ENCODE data around the gene RPL5. TPM values are rescaled to one million over a fixed set of nuclear protein-coding genes. Genes with fewer than 3 reads are reported as not detected.

RPL5 gene
- total and polyA plus RNA-seq, 2 of the 8 experiments (the other 6 are each of a cell fraction or from before 2014, with no cell fraction given), result 1,506 to 2,034 TPM

DNA sequence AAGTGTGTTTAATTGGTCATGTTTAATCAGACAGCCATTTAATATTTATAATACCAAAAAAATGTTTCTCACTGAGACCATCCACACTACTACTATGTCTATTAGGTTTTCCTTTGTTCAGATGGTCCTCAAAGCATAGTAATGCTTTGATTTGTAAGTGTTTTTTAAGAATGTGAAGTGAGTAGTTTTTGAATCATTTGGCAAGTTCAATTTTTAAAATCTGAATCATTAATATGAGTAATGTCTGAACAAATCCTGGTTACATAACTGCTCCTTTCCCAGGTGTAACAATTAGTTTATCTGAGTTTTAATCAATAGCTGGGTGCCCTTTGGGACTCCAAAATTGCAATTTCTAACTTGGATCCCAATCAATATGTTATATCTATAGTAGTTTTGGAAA is 23.5 kb upstream of the RPL5 start:
- TF ChIP-seq EP300 (IDR thresholded peaks at IDR 0.05; ENCODE audit: borderline replicate concordance in 1 of 2, low read depth in 2 of 2, low read length in 2 of 2) (no peak), JUND (IDR thresholded peaks at IDR 0.05; ENCODE audit: low read length) (no peak), BCL11A (IDR thresholded peaks at IDR 0.05; ENCODE audit: low read depth in 2 of 2, low read length in 2 of 2) (no peak), EGR1 (IDR thresholded peaks at IDR 0.05; ENCODE audit: borderline replicate concordance, low read depth, low read length) (no peak), MAFK (IDR thresholded peaks at IDR 0.05; ENCODE audit: low read depth, low read length) (no peak), ZNF274 (IDR thresholded peaks at IDR 0.05; ENCODE audit: borderline replicate concordance, extremely low read depth, low read length) (no peak), SP2 (IDR thresholded peaks at IDR 0.05; ENCODE audit: low read length) (no peak), POU5F1 (IDR thresholded peaks at IDR 0.05; ENCODE audit: low read depth, low read length) (no peak), RBBP5 (IDR thresholded peaks at IDR 0.05; ENCODE audit: borderline replicate concordance, low read depth, low read length) (no peak), USF2 (IDR thresholded peaks at IDR 0.05; ENCODE audit: low read length) (no peak)
- ChIA-PET CTCF (ENCODE audit: partially characterized antibody) (interaction anchor here (1.6 kb wide), 1 partner anchor 24 kb away, joined by 6 read pairs; the partner anchor contains the start of gene RPL5), POLR2A (ENCODE audit: partially characterized antibody) (interaction anchor here (1.0 to 1.4 kb wide), 3 partner anchors 12 to 30 kb away, joined by 3 to 4 read pairs (median 4); partner anchors contain the start of gene RPL5)
- Histone ChIP-seq H4K20me1 (replicated peaks in 1 of 2; ENCODE audit: control insufficient read depth in 1 of 2, insufficient read depth in 2 of 2, low read length in 2 of 2) (no peaks in the 10 kb centered on the region), H2BK5ac (ENCODE audit: low read depth, low read length) (no peak overlapping the region), H3K4me1 (replicated peaks in 1 of 4; ENCODE audit: control insufficient read depth in 3 of 4, insufficient read depth in 4 of 4, low read length in 3 of 4) (no peaks in the 10 kb centered on the region), H4K5ac (ENCODE audit: insufficient read length, low read depth, low read length) (no peak overlapping the region), H4K8ac (ENCODE audit: extremely low read depth, insufficient read depth, low read length) (no peak overlapping the region), H3K14ac (ENCODE audit: insufficient read length) (no peak overlapping the region), H3K18ac (ENCODE audit: extremely low read depth, low read length) (no peak overlapping the region), H2BK15ac (ENCODE audit: low read length) (no peak overlapping the region), H3K23ac (ENCODE audit: insufficient read length) (no peak overlapping the region), H3K56ac (replicated peaks; ENCODE audit: insufficient read length, low read depth, low read length) (no peak overlapping the region), H3K36me3 (ENCODE audit: control insufficient read depth in 2 of 4, insufficient read depth in 4 of 4, low read length in 3 of 4) (no peaks in the 10 kb centered on the region), H3K4ac (replicated peaks; ENCODE audit: insufficient read length, low read depth, low read length) (no peak overlapping the region), H3K79me2 (ENCODE audit: control insufficient read depth in 1 of 2, insufficient read depth in 2 of 2, low read length in 2 of 2) (no peaks in the 10 kb centered on the region), H3K9ac (replicated peaks in 1 of 4; ENCODE audit: extremely low read depth in 1 of 4, low read depth in 3 of 4, low read length in 3 of 4) (no peak overlapping the region), H3K4me3 (ENCODE audit: extremely low read depth in 1 of 4, insufficient read depth in 2 of 4, low read depth in 3 of 4, low read length in 4 of 4) (no peak overlapping the region), H3K23me2 (ENCODE audit: low read depth, low read length) (no peaks in the 10 kb centered on the region), H3K27me3 (replicated peaks in 1 of 4; ENCODE audit: control insufficient read depth in 3 of 4, extremely low read depth in 1 of 4, insufficient read depth in 3 of 4, low read length in 3 of 4) (peaks cover 0 to 1% (median 0%) of the 10 kb centered on the region in 4 experiments; a peak in 1 of 7 replicates), H3K4me2 (ENCODE audit: insufficient read depth in 1 of 2, low read depth in 2 of 2, low read length in 2 of 2) (no peak overlapping the region), H2BK20ac (ENCODE audit: low read length) (no peak overlapping the region), H3K27ac (ENCODE audit: low read depth, low read length) (no peak overlapping the region), H2AFZ (ENCODE audit: low read length) (no peak overlapping the region), H2BK12ac (ENCODE audit: low read depth, low read length) (no peak overlapping the region), H3K9me3 (ENCODE audit: insufficient read depth in 2 of 2, low read depth in 1 of 2, low read length in 1 of 2) (no peaks in the 10 kb centered on the region), H2BK120ac (replicated peaks; ENCODE audit: low read depth, low read length) (no peak overlapping the region), H4K91ac (replicated peaks; ENCODE audit: insufficient read length, low read length) (no peak overlapping the region), H2AK5ac (ENCODE audit: low read depth, low read length) (no peak overlapping the region), H3K79me1 (ENCODE audit: low read depth, low read length) (no peaks in the 10 kb centered on the region)
- DNase-seq (ENCODE audit: low read depth in 1 of 2, low spot score in 2 of 2), result no peak
- FAIRE-seq, result no peak
